Raji (cell line): ENCODE data around the gene SLC38A1.

Source experiments
- POLR2A ChIP-seq: IDR thresholded peaks from 2 replicates; pipeline ENCODE4 v1.6.1; 2011; ENCODE audit warnings: low read depth, low read length, control low read depth; ENCODE audit not compliant: insufficient read depth

SLC38A1 gene

GRCh38 chr12:46174061-46174662 is 94.7 kb downstream of the SLC38A1 start:
- no peak for TF ChIP-seq POLR2A

- TF ChIP-seq POLR2A, result no peak
These were observed 100.4 kb downstream of the SLC38A1 start for GRCh38 chr12:46168426-46168825.

- no peak for TF ChIP-seq POLR2A
These were observed 101.4 kb downstream of the SLC38A1 start for GRCh38 chr12:46167412-46167811.

GRCh38 chr12:46165191-46165590 is 103.7 kb downstream of the SLC38A1 start:
- no peak for TF ChIP-seq POLR2A

GRCh38 chr12:46164186-46164761 is 104.6 kb downstream of the SLC38A1 start:
- TF ChIP-seq POLR2A, result no peak

- no peak for TF ChIP-seq POLR2A
These were observed 107.7 kb downstream of the SLC38A1 start for GRCh38 chr12:46160981-46161690.

- no peak for TF ChIP-seq POLR2A
These were observed 108.5 kb downstream of the SLC38A1 start for GRCh38 chr12:46160101-46160980.

GRCh38 chr12:46159309-46159901 is 109.4 kb downstream of the SLC38A1 start:
- TF ChIP-seq POLR2A, result no peak

- TF ChIP-seq POLR2A, result no peak
These were observed 110.3 kb downstream of the SLC38A1 start for GRCh38 chr12:46158501-46158900.

- no peak for TF ChIP-seq POLR2A
These were observed 114.4 kb downstream of the SLC38A1 start for GRCh38 chr12:46154221-46154985.

GRCh38 chr12:46153268-46153872 is 115.5 kb downstream of the SLC38A1 start:
- no peak for TF ChIP-seq POLR2A

- no peak for TF ChIP-seq POLR2A
These were observed 116.4 kb downstream of the SLC38A1 start for GRCh38 chr12:46152456-46152855.

GRCh38 chr12:46150735-46151134 is 118.1 kb downstream of the SLC38A1 start:
- no peak for TF ChIP-seq POLR2A

- no peak for TF ChIP-seq POLR2A
These were observed 118.9 kb downstream of the SLC38A1 start for GRCh38 chr12:46149905-46150304.
